Loucy (cell line): ENCODE measurements around the gene SLX4IP.
A peak's percentile ranks its signal among the peaks of the same experiment; 100 is the strongest.

Source experiments
- H2AFZ ChIP-seq: fragments of 200-600 bp; sonication (generic); 2 replicates; pipeline ENCODE4 v1.6.0; 2016; ENCODE audit warnings: antibody characterized with exemption, mild to moderate bottlenecking, low read length, moderate library complexity
- H3F3A ChIP-seq: fragments of 200-600 bp; 2 replicates; pipeline ENCODE4 v1.6.0; 2016; ENCODE audit warnings: antibody characterized with exemption, low read depth, mild to moderate bottlenecking
- H3K27me3 ChIP-seq: fragments of 200-600 bp; sonication (generic); 2 replicates; pipeline ENCODE4 v1.6.1; 2014; ENCODE audit warnings: low read length, mild to moderate bottlenecking; ENCODE audit not compliant: insufficient read depth, poor library complexity, severe bottlenecking
- H3K36me3 ChIP-seq: fragments of 200-600 bp; sonication (generic); 2 replicates; pipeline ENCODE4 v1.6.1; 2016; ENCODE audit warnings: low read length; ENCODE audit not compliant: insufficient read depth
- H3K4me1 ChIP-seq: fragments of 200-600 bp; sonication (generic); 2 replicates; pipeline ENCODE4 v1.5.1; 2014; ENCODE audit warnings: low read length, mild to moderate bottlenecking; ENCODE audit not compliant: insufficient read depth, poor library complexity, severe bottlenecking
- H3K4me2 ChIP-seq: fragments of 200-600 bp; sonication (generic); 2 replicates; pipeline ENCODE4 v1.6.0; 2014; ENCODE audit warnings: antibody characterized with exemption, low read length, low read depth, mild to moderate bottlenecking; ENCODE audit not compliant: poor library complexity, severe bottlenecking
- H3K4me3 ChIP-seq: fragments of 200-600 bp; sonication (generic); 2 replicates; pipeline ENCODE4 v1.5.1; 2014; ENCODE audit warnings: low read length, mild to moderate bottlenecking, mixed read lengths; ENCODE audit not compliant: poor library complexity, severe bottlenecking
- H3K79me2 ChIP-seq: fragments of 200-600 bp; sonication (generic); 2 replicates; pipeline ENCODE4 v1.6.1; 2014; ENCODE audit warnings: low read length; ENCODE audit not compliant: insufficient read depth
- H3K9ac ChIP-seq: fragments of 200-600 bp; sonication (generic); 2 replicates; pipeline ENCODE4 v1.6.0; 2014; ENCODE audit warnings: mild to moderate bottlenecking, low read depth, low read length, moderate library complexity; ENCODE audit not compliant: poor library complexity, severe bottlenecking
- H3K9me2 ChIP-seq: fragments of 200-600 bp; sonication (generic); replicated peaks from 2 replicates; pipeline ENCODE4 v1.6.1; 2016; ENCODE audit warnings: low read depth, low read length, mixed read lengths
- H3K9me3 ChIP-seq: fragments of 200-600 bp; sonication (generic); 2 replicates; pipeline ENCODE4 v1.6.1; 2014; ENCODE audit warnings: mild to moderate bottlenecking, antibody characterized with exemption, low read length, low read depth; ENCODE audit not compliant: insufficient read depth
- H4K20me1 ChIP-seq: fragments of 200-600 bp; sonication (generic); 2 replicates; pipeline ENCODE4 v1.6.0; 2014; ENCODE audit warnings: antibody characterized with exemption, low read length, mild to moderate bottlenecking; ENCODE audit not compliant: insufficient read depth, poor library complexity, severe bottlenecking
- CTCF ChIP-seq: fragments of 200-600 bp; sonication (generic); conservative IDR thresholded peaks from 2 replicates; pipeline ENCODE4 v1.5.1; 2014; ENCODE audit warnings: mild to moderate bottlenecking, antibody characterized with exemption, low read length
- EZH2phosphoT487 ChIP-seq: fragments of 200-600 bp; IDR thresholded peaks from 2 replicates; pipeline ENCODE4 v1.6.1; 2018; ENCODE audit warnings: antibody characterized with exemption, mild to moderate bottlenecking, moderate library complexity, borderline replicate concordance

Gene SLX4IP

GRCh38 chr20:10507052-10507451 is 71.9 kb downstream of the SLX4IP start:
- Histone ChIP-seq H2AFZ (no peak overlapping the region), H3K4me2 (no peak overlapping the region), H3K9me2 (no peaks in the 10 kb centered on the region), H3K9me3 (no peaks in the 10 kb centered on the region), H3F3A (no peaks in the 10 kb centered on the region), H3K4me3 (no peak overlapping the region), H3K9ac (peak overlapping the region; percentile 17), H3K27me3 (no peaks in the 10 kb centered on the region), H4K20me1 (no peaks in the 10 kb centered on the region), H3K79me2 (peaks cover 28% of the 10 kb centered on the region; the same call in 1 of the 2 replicates), H3K4me1 (peaks cover 74% of the 10 kb centered on the region), H3K36me3 (no peaks in the 10 kb centered on the region)
- TF ChIP-seq CTCF (no peak), EZH2phosphoT487 (no peak)

GRCh38 chr20:10508060-10508459 is 73.0 kb downstream of the SLX4IP start:
- Histone ChIP-seq H2AFZ (no peak overlapping the region), H3K4me2 (no peak overlapping the region), H3K9me3 (no peaks in the 10 kb centered on the region), H3K4me3 (no peak overlapping the region), H3K36me3 (no peaks in the 10 kb centered on the region), H3K4me1 (peaks cover 71% of the 10 kb centered on the region), H4K20me1 (no peaks in the 10 kb centered on the region), H3K9me2 (no peaks in the 10 kb centered on the region), H3K9ac (no peak overlapping the region), H3K27me3 (no peaks in the 10 kb centered on the region), H3F3A (no peaks in the 10 kb centered on the region), H3K79me2 (peaks cover 22% of the 10 kb centered on the region; the same call in 1 of the 2 replicates)
- TF ChIP-seq CTCF (no peak), EZH2phosphoT487 (no peak)

GRCh38 chr20:10508468-10509251 is 73.6 kb downstream of the SLX4IP start:
- TF ChIP-seq EZH2phosphoT487 (no peak), CTCF (no peak)
- Histone ChIP-seq H2AFZ (no peak overlapping the region), H3K4me2 (no peak overlapping the region)

More at GRCh38 chr20:10508468-10509251, 73.6 kb downstream of the SLX4IP start:
- no peaks in the 10 kb centered on the region for H3K9me2 ChIP-seq
- peaks cover 25% of the 10 kb centered on the region; the same call in 1 of the 2 replicates for H3K79me2 ChIP-seq
- no peaks in the 10 kb centered on the region for H3K9me3 ChIP-seq
- H3K27me3 ChIP-seq: no peaks in the 10 kb centered on the region
- H3K4me3 ChIP-seq: no peak overlapping the region
- H3K36me3 ChIP-seq: no peaks in the 10 kb centered on the region
- no peaks in the 10 kb centered on the region for H4K20me1 ChIP-seq
- H3K4me1 ChIP-seq: peaks cover 71% of the 10 kb centered on the region
- H3F3A ChIP-seq: no peaks in the 10 kb centered on the region
- H3K9ac ChIP-seq: no peak overlapping the region
